Activated naive CD8-positive, alpha-beta T cell treated with anti-CD3 and anti-CD28 coated beads, Interleukin-2, amount 50 U/mL, for 16 hours (primary cell): ENCODE data around the gene CCDC179.

Experiments used
- DNase-seq: peaks from one replicate; pipeline ENCODE4 v3.0.0-alpha.2; 2020; ENCODE audit warnings: low read depth, low spot score

Gene CCDC179

DNA sequence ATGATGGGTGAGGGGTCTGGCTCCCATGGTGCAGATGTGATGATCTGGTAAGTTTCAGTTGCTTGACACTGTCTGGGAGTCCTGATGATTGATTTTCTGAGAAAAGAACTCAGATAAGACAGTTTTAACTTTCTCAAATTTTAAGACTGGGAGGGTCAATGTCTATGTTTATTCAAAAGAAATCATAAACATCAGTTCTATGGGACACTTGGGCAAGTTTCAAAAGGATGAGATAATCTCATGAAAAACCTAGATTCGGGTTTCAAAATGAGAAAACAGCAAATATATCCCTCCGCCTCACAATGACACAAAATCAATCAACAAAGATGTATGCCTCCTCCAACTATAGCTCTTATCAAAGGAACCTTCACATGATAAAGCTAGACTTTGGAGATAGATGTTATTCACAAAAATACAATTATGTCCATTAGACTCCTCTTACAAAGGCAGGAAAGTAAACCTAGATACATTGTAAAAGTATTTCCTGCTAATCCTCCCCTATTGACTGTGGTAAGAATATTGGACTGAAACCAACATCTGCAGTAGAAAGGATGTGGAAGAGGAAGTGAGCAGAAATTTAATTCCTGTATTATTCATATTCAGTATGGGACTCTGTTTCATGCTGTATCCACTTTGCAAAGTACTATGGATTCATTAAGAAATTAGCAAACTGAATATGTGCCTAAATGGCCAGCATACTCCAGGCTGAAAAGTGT is 52.3 kb downstream of the CCDC179 start:
- DNase-seq, result no peak

DNA sequence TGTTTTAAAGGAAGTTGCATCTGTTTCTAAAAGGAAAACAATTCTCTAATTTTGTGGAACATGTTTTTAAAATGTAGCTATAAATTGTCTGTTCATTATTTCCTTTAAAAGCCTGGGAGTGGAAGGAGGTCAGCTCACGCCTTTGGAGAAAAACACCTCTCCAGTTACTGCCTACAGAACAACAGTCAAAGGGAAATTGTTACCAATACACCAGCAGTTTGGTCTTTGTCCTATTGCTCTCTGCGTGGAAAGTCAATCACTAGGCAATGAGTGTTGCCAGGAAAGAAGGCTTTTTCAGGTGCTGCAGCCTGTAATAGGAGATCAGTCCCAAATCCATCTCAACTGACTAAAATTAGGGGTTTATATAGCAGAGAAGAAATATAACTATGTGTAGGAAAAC is 52.9 kb downstream of the CCDC179 start:
- no peak for DNase-seq

DNA sequence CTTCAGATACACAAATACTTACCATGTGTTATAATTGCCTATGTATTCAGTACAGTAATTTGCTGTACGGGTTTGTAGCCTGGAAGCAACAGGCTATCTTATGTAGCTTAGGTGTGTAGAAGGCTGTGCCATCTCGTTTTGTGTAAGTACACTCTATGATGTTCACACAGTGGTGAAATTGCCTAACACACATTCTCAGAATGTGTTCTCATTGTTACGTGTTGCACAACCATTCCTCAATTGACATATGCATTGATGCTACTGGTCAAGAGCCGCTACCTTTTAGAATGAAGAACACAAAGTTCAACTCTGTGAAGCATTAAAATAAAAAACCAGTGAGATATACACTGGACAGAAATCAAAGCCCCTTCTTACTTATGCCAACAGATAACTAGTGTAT is 57.4 kb downstream of the CCDC179 start:
- DNase-seq, result no peak

DNA sequence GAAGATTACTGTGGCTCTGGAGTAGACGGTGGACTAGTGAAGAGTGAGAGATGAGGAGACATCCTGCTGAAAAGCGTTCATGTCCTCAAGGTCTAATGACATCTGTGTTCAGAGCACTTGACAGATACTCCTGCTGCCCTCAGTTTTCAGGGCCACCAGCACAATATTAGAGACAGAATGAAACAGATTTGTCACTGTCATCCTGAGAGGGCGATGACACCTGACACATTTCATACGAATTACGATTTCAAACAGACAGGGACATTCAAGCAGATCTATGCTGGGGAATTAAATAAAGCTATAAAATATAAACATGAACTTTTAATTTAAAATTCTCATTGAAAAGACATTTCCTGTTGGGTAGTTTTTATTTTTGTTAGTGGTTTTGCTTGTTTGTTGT is 59.8 kb downstream of the CCDC179 start:
- DNase-seq, result no peak

DNA sequence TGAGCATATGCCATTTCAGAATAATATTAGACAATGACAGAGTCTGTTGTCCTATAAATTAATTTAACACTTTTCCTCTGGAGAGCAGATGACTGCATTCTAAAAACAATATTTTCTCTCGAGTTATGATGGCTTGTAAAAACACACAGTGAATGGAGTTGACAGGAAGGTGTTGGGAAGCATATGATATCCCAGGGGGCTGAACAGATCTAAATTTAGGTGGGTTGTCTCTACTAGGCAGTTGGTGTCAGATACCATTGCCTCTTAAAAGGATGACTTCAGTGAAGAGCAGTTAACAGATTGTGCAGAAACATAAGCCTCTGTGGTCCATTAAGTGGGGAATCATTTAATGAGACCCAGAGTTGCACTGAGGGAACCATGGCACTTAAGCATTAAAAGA is 61.4 kb downstream of the CCDC179 start:
- no peak for DNase-seq

DNA sequence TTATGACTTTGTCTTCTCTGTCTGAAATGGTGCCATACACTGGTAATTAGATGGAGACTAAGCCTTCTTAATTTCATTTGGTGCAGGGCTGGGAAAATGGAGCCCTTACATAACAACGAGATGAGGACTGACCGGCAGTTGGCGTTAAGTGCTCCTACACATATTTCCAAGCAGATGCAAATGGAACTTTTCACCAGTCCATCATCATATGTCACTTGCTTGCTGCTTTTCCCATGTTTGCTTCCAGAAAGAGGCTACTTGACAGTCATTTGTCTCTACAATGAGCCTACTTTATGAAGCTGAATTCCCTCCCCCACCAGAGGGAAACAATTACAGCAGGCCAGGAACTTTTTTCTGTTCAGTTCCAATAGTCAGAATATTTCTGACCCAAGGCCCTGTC is 63.2 kb downstream of the CCDC179 start:
- no peak for DNase-seq
